ENCODE data around the gene KCND3.

- TF ChIP-seq CTCF (IDR thresholded peaks at IDR 0.05; ENCODE audit: poor library complexity, severe bottlenecking) (no peak), MXI1 (conservative IDR thresholded peaks at IDR 0.05; ENCODE audit: poor library complexity, severe bottlenecking) (no peak), EP300 (conservative IDR thresholded peaks at IDR 0.05; ENCODE audit: poor library complexity, severe bottlenecking) (no peak), RAD21 (conservative IDR thresholded peaks at IDR 0.05) (no peak), POLR2AphosphoS5 (IDR thresholded peaks at IDR 0.05) (no peak), TAF1 (IDR thresholded peaks at IDR 0.05; ENCODE audit: low read depth) (no peak)
Measured at GRCh38 chr1:111847466-111847865, 142.0 kb downstream of the KCND3 start.
